HL-60/S4 (cell line): Measurements from ENCODE around the gene HOMER3.

Experiments used
- in situ Hi-C: fragments of 300-500 bp; cut with MboI; formaldehyde crosslinking; loops from 2 replicates; pipeline ENCODE4 v1.14.3; 2022; ENCODE audit warnings: low sequenced_read_pairs

The HOMER3 gene

DNA sequence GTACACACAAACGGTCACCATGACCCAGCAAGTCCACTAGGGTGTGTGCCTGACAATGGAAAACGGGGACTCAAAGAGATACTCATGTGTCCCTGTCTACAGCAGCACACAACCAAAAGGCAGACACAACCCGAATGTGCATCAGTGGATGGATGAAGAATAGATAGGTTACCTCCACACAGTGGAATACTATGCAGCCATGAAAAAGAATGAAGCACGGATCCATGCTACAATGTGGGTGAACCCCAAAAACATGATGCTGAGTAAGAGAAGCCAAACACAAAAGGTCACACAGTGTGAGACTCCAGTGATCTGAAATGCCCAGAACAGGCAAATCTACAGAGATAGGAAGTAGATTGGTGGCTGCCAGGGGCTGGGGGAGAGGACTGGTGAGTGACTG is 54.0 kb downstream of the HOMER3 start:
- in situ Hi-C loops: no loop called here

- in situ Hi-C loops: no loop called here
Observed at GRCh38 chr19:18883526-18884304, 57.3 kb downstream of the HOMER3 start.

DNA sequence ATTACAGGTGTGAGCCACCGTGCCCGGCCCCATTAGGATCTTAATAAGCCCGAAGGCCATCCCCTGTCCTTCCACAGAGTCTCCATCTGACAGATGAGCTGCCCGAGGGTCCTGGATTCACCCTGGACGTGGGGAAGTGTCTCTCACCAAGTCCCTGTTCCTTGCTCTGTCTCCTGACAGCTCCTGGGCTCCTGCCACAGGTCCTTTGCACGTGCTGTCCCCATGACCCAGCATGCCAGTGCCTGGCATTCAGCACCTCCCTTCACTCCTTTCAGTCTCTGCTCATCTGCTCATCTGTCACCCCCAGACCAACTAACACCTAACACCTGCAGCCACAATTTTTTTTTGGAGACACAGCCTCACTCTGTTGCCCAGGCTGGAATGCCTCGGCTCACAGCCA is 59.5 kb downstream of the HOMER3 start:
- in situ Hi-C loops: no loop called here

GRCh38 chr19:18879579-18880373 is 61.2 kb downstream of the HOMER3 start:
- in situ Hi-C loops: no loop called here
